Activated CD8-positive, alpha-beta memory T cell treated with anti-CD3 and anti-CD28 coated beads for 1 hour (primary cell): Measurements from ENCODE around the gene PLA2G3.
A peak's percentile ranks its signal among the peaks of the same experiment; 100 is the strongest.
"Not testable (repeated sequence)": the region's sequence is repeated elsewhere in the genome, so short reads cannot be mapped to it uniquely, and the experiment has no call there.

Experiments
- DNase-seq, 2 donors: peaks; one replicate each; pipeline ENCODE4 v3.0.0-alpha.2; 2020; ENCODE audit warnings: low read depth in 1 of 2; ENCODE audit errors: extremely low read depth in 1 of 2

Gene PLA2G3, protein sequence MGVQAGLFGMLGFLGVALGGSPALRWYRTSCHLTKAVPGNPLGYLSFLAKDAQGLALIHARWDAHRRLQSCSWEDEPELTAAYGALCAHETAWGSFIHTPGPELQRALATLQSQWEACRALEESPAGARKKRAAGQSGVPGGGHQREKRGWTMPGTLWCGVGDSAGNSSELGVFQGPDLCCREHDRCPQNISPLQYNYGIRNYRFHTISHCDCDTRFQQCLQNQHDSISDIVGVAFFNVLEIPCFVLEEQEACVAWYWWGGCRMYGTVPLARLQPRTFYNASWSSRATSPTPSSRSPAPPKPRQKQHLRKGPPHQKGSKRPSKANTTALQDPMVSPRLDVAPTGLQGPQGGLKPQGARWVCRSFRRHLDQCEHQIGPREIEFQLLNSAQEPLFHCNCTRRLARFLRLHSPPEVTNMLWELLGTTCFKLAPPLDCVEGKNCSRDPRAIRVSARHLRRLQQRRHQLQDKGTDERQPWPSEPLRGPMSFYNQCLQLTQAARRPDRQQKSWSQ

DNA sequence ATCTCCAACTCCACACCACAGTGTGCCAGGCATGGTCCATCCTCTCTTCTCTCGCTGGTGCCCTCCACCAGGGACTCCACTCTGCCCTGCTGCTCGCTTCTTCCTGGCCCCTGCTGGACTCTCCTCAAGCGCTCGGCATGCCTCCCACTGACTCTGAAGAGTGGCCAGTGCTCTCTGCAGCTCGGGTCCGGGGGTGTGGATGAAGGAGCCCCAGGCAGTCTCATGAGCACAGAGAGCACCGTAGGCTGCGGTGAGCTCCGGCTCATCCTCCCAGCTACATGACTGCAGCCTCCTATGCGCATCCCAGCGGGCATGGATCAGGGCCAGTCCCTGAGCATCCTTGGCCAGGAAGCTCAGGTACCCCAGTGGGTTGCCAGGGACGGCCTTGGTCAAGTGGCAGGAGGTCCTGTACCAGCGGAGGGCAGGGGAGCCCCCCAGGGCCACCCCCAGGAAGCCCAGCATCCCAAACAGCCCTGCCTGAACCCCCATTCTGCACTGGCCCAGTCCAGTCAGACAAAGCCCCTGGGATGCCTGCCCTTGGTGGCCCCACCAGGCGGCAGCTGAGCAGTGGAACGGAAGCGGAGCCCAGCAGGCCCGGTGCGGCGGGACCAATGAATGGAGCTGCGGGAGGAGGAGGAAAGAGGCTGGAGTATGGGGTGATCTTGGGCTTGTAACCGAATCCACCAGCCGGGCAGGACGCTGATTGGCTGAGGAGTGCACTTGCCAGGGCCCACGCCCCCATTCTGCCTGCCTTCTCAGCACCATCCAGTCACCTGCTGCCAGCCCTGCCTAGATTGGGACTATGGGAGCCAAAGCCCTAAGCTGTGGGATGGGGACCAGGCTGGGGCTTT lies at the start of gene PLA2G3:
TSS of gene PLA2G3 (minus strand) at position 643 of the 851 bp plus-strand sequence. CDS start at position 489, 154 bp downstream.
- no peak for DNase-seq

DNA sequence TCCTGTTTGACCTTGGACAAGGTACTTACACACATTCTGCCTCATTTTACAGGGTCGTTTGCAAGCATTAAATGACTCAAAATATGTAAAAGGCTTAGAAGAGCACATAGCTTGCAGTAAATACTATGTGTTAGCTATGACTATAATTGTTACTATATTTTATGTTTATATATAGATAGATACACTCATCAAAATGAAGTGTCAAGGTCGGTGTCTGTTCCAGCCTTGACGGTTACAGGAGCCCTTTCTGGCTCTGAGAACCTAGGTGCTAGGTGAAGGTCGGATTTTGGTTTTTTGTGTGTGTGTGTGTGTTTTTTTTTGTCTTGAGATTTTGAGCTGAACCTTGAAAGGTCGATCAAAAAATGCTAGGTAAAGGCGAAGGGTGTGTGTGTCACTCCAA lies 47.3 kb upstream of the PLA2G3 start:
- DNase-seq: no peak

DNA sequence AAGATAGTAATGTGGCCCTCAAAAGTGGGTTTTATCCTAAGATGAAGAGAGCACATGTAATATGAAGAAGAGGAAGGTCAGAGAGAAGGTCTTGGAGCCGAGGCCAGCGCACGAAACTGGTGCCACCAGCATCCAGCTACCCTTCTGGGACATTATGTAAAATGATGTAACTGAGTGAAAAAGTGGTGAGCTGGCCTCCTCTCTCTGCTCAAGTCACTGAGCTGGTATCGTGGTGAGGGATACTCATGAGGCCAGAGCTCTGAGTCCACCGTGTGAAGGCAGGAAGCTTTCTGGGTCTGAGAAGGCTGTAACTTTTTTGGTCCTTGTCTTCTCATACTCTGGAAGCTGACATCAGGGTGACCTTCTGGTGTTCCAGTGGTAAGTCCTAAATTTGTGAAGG lies 44.7 kb upstream of the PLA2G3 start:
- no peak for DNase-seq

DNA sequence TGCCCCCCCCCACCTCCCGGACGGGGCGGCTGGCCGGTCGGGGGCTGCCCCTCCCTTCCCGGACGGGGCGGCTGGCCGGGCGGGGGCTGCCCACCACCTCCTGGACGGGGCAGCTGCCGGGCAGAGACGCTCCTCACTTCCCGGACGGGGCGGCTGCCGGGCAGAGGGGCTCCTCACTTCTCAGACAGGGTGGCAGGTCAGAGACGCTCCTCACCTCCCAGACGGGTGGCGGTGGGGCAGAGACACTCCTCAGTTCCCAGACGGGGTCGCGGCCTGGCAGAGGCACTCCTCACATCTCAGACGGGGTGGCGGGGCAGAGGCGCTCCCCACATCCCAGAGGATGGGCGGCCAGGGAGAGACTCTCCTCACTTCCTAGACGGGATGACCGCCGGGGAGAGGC lies 43.7 kb upstream of the PLA2G3 start:
- DNase-seq: no peak

DNA sequence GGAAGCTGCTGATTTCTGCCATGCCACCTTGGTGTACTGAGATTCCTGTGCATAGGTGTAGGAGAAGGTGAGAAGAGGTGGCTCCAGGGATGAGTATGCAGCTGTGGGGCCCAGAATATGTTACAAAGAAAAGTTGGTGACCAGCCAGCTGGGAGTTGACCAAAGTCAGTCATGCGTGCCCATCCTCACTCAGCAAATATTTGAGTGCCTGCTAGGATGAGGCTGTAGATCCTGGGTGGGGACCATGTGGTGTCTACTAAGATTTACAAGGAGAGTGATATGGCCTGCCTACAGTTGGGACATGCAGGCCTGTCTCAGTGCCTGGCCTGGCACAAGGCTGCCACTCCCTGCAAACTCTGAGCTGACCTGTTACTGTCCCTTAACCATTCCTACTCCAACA lies 39.0 kb upstream of the PLA2G3 start:
- no peak for DNase-seq

DNA sequence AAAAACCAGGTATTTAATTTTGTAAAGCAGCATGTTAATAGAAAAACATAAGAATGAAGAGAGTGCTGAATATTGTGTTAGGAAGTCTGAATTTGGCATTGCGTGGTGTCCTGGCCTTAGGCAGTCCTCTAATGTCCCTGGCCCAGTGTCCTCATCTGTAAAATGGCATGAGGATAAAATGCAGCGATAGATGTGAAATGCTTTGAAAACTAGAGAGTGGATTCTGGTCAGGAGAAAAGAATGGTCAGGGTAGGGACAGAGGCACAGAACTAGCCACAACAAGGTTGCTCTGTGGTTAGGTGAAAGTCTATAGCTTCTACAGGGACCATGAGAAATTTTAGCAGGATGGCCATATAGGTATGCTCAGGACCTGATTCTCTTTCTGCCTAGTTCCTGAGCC lies 38.6 kb upstream of the PLA2G3 start:
- no peak for DNase-seq

DNA sequence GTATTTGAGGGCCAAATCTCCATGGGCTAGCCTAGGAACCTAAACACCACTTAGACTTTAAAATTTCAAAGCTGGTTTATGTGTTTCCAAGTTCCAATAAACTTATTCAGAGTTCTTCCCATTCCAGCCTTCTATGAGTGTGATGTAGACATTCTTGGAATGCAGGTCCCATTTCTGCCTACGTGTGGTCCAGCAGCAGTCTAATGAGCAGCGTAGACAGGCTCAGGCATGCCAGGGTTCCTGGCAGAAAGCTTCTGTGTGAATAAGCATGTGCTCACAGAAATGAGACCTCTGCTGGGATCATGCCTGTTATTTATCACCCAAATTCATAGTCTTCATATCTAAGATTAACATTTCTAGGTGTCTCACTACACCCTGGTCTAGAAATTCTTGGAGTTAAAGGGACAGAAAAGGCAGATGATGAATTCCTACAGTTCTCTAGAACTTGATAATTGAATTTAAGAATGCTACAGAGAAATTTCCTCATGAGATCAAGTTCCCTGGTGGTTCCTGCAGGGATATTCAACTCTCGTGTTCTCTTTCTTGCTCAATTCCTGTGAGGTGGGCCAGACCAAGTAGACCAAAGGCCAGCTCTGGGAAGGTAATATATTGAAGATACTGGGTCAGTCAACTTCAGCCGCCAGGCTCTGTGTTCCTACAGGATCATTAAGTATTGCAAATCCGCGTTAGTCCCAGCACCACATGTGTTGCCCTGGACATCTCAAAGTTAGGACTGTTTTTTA lies 37.3 kb upstream of the PLA2G3 start:
- DNase-seq: no peak

DNA sequence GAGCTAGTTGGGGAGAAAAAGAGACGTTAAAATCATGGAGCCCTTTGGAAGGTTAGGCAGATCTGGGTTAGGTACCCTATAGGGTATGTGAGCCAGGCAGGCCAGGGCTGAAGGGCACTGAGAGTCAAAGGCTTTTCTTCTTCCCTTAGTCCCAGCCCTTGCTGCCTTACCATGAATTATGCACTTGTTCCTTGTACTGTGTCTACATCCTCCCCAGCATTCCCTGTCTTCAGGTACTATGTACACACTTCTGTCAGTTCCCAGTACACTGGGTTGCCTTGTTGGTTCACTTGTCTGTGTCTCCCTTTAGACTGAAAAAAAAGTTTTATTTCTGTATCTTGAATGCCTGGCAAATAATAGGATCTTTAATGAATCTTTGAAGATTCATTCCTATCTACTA lies 36.6 kb upstream of the PLA2G3 start:
- DNase-seq: no peak

DNA sequence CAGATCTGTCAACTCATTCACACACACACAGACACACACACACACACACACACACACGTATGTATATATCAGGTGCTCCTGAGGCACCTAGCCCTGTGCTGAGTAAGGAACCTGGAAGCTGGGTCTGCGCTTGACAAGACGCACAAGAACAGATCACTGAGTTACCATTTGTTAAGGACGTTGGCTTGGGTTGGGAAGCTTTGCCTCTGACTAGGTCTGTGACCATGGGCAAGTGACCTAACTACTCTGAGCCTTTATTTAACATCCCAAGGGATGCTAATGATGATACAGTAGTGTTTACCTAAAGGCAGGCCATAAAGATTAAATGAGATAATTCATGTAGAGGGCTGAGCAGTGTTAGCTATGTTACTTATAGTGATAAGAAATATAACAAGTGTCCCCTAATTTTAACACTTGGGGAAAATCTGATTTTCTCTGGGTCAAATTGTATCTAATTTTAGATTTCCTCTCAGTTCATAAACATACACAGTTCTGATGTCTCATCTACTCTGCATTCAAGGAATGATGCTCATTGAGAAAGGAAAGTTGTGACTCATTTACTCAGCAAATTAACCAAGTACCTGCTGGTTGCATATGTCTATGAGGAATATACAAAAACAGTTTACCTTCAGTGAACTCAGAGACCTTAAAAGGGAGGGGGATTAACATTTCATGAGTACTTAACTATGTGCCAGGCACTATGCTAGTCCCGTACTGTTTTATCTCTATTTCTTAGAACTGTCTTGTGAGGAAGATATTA lies 33.3 kb upstream of the PLA2G3 start:
- DNase-seq: no peak

DNA sequence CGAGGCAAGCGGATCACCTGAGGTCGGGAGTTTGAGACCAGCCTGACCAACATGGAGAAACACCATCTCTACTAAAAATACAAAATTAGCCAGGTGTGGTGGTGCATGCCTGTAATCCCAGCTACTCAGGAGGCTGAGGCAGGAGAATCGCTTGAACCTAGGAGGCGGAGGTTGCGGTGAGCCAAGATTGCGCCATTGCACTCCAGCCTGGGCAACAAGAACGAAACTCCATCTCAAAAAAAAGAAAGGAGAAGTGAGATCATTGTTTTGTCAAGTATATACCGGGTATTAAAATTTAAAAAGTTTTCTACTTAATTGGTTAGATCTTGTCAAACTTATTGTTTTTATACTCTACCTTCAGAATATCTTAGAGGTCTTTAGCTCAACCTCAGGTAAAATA lies 31.4 kb upstream of the PLA2G3 start:
- DNase-seq: not testable (repeated sequence)

DNA sequence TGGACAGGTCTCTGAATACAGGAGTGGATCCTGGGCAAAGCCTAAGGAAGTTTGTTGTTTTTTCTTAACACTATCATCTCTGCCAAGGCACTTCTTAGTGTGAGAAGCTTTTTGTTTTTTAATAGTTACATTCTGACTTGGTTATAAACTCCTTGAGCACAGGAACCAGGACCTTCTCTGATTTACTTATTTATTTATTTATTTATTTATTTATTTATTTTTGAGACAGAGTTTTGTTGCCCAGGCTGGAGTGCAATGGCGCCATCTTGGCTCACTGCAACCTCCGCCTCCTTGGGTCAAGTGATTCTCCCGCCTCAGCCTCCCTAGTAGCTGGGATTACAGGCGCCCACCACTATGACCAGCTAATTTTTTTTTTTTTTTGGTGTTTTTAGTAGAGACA lies 30.7 kb upstream of the PLA2G3 start:
- no peak for DNase-seq

DNA sequence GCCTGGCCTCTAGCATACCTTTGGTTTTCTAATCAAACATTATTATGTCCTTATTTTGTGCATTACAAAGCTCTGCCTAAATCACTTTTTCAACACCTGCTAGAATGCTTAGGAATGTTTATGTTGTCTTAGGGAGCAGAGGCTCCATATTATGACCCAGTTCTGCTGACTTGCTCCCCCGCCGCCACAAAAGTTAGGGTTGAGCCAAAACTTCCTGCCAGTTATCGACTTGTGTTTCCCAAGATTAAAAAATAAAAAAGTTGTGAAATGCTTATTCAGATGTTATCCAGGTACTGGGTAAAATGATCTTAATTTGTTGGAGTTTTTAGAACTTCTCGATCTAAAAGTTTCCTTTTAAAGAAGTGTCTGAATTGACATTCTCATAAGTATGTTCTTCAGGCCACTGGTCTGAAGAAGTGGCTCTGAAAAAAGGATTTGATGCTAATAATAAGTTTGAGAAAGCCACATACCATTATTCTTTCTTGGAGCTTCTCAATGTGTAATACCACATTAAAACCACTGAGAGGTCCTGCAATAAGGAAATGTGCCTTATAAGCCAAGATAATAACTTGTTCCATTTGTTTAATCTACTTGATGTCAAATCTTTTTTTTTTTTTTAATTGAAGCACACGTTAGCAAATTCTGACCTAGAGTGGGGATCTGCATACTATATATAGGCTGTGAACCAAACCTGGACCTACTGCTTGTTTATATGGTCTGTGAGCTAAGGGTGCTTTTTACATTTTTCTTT lies 21.9 kb upstream of the PLA2G3 start:
- DNase-seq: no peak

DNA sequence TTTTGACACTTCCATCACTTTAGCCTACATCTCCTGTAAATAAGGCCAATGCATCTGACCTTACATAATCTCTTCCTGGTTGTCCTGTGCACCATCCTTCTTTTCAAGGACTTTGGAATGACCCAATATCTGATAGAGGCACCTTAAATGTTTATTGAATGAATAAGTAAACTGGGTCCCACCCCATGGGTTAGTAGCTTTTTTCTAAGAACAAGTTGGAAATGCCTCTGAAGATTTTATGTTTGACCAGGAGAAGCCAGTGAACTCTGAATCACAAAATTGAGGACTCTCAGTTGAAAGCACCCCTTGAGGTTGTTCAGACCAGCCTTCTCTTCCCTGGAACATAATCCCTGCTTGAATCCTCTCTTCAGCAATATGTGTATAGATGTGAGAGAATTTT lies 21.1 kb upstream of the PLA2G3 start:
- no peak for DNase-seq

DNA sequence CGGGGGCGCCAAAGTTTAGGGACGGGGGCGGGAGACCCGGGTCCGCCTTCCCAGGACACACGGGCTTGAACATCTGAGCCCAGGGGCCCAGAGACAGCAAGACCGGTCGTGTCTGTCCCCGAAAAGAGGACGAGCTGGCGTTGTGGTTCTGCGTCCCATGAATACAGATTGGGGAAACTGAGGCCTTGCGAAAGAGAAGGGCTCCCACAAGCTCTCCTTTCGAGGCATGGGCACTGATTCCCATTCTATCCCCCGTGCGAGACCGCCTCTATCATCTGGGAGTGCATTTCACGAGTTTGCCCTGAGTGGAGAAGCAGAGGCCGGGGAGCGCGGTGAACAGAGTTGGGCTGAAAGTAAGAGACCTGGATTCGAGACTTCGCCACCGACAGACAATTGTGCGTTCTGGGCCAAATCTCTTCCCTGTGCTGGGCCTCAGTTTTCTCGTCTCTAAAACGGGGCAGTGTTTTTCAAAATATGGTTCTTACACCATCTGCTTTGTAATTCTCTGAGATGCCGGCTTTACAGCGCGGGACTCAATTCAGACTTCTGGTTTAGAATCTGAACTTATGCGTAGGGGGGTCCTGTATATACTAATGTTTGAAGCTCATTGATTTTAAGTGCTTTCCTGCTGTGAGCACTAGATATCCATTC lies 20.1 kb upstream of the PLA2G3 start:
- DNase-seq: peak in 1 of 2 donors; percentile 1

DNA sequence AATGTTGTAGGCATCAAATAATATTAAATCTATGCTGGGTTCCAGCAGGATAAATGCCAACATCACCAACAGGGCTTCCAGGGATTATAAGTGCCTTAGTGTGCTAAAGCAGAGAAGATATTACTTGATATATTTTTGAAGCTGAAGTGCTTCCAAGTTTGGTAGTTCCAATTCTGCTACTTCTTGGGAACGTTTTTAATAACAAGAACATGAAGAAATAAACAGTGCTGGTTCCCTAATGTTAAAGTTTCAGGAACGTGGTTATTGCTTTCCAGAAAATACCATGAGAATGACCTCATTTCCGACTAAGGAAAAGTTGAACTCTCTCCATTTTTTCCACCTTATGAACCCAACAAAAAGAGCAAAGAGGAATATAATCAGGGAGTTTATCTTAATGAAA lies 15.1 kb upstream of the PLA2G3 start:
- no peak for DNase-seq

DNA sequence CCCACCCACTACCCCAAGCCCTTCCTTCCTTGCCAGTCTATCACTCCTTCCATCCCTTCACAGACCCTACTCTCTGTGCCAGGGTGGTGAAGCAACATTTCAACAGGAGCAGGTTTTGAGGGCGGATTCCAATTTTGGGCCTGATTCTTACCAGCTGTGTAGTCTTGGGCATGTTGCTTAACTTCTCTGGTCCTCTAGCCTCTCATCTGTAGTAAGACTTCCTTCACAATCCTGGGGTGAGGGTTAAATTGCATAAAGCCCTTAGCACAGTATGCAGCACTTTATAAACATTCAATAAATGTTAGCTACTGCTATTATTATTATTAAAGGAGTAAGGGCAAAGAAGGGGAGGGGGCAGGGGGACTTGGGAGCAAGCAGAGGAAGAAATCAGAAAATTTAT lies 14.7 kb upstream of the PLA2G3 start:
- no peak for DNase-seq

DNA sequence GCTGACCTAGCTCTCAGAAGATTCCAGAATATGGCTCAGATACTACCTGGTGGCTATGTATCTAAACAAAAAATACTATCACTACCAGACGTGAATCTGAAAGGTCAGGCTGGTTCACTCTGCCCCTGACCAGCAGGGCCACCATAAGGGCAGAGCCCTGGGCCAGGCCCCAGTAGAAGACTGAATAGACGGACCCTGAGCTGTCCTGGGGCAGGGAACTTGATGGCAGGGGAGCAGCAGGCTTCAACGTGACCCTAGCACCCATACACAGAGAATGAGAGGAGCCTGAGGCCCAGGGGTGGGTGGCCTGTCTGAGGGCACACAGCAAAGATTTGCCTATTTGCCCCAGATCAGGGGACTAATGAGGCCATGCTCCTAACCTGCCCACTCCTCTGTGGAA lies 13.0 kb upstream of the PLA2G3 start:
- no peak for DNase-seq

DNA sequence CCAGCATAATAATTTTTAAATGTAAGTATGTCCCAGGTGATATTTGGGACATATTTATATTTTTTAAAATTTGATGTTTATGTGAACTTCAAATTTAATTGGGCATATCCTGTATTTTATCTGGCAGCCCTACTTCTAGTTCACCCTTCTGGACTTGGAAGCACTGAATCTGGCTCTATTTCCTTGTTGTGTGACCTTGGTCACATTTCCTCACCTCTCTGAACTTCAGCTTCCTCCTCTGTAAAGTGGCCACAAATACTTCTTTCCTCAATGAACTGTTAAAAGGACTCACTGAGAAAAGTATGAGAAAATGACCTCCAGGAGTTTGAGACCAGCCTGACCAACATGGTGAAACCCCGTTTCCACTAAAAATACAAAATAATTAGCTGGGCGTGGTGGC lies 11.6 kb upstream of the PLA2G3 start:
- DNase-seq: no peak

DNA sequence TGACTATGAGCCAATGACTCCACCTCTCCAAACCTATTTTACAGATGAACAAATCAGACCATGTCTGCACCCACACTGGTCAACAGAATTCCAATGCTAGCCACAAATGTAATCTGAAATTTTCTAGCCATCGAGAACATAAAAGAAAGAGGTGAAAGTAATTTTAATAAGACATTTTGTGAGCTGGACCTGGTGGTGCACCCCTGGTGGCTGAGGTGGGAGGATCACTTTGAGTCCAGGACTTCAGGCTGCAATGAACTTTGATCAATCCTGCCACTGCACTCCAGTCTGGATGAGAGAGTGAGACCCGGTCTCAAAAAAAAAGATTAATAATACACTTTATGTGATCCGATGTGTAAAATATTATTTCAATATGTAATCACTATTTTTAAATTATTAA lies 10.3 kb upstream of the PLA2G3 start:
- DNase-seq: no peak
